HG03469 (cell line): ENCODE data around the gene CAMKK1.

Experiments used
- ATAC-seq: cut with Tn5 transposase; IDR thresholded peaks from one replicate; pipeline ENCODE4 v1.9.1; 2021; ENCODE audit warnings: mild to moderate bottlenecking, moderate library complexity, moderate number of reproducible peaks; ENCODE audit not compliant: unreplicated experiment

The CAMKK1 gene

GRCh38 chr17:3893003-3893719, at the start of gene CAMKK1:
Gene CAMKK1 (minus strand): TSS chr17:3893053. CDS start chr17:3885687, 7,366 bp downstream.
- ATAC-seq: peak; percentile 46

- ATAC-seq: no peak
These were observed 48.3 kb upstream of the CAMKK1 start for GRCh38 chr17:3940965-3941698.

- no peak for ATAC-seq
These were observed 44.5 kb upstream of the CAMKK1 start for GRCh38 chr17:3937359-3937758.

GRCh38 chr17:3935825-3936355, 43.0 kb upstream of the CAMKK1 start:
- no peak for ATAC-seq

GRCh38 chr17:3935140-3935542, 42.3 kb upstream of the CAMKK1 start:
- no peak for ATAC-seq

- no peak for ATAC-seq
These were observed 36.9 kb upstream of the CAMKK1 start for GRCh38 chr17:3929764-3930163.

- ATAC-seq: no peak
These were observed 36.3 kb upstream of the CAMKK1 start for GRCh38 chr17:3929181-3929580.

GRCh38 chr17:3928406-3928805, 35.6 kb upstream of the CAMKK1 start:
- ATAC-seq: no peak

- no peak for ATAC-seq
These were observed 34.9 kb upstream of the CAMKK1 start for GRCh38 chr17:3927628-3928340.

GRCh38 chr17:3926860-3927627, 34.2 kb upstream of the CAMKK1 start:
- no peak for ATAC-seq

- no peak for ATAC-seq
These were observed 33.0 kb upstream of the CAMKK1 start for GRCh38 chr17:3925684-3926485.

- no peak for ATAC-seq
These were observed 31.9 kb upstream of the CAMKK1 start for GRCh38 chr17:3924512-3925350.

- no peak for ATAC-seq
These were observed 30.8 kb upstream of the CAMKK1 start for GRCh38 chr17:3923466-3924190.

GRCh38 chr17:3922765-3923164, 29.9 kb upstream of the CAMKK1 start:
- ATAC-seq: no peak

- ATAC-seq: no peak
These were observed 28.9 kb upstream of the CAMKK1 start for GRCh38 chr17:3921502-3922319.

- no peak for ATAC-seq
These were observed 28.2 kb upstream of the CAMKK1 start for GRCh38 chr17:3921006-3921405.

- ATAC-seq: no peak
These were observed 26.3 kb upstream of the CAMKK1 start for GRCh38 chr17:3919123-3919624.
